ENCODE measurements around the gene KRT12.
A peak's percentile ranks its signal among the peaks of the same experiment; 100 is the strongest.

KRT12 gene

DNA sequence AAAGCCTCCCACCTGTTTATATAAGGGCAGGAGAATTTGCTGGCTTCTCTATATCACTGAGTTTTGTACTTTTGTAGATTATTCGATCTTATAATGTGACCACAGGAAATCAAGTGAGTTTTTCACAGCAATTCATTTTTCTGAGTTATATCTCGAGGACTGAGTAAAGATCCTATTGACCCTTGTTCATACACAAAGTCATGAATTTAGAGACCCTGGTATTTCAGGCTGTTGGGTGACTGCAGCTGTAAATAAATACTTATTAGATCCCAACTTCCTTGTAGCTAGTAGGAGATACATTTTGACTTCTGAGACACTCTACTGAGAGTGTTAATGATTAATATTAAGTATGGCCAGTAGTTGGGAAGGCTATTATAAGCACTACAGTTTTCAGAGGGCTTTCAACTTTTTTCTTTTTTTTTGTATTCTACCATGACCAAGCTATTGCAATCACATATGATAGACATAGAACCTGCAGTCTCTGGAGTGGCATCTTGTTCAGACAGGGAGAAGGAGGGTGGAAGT, 21.2 kb upstream of the KRT12 start:
- CTCF ChIA-PET, result interaction anchor here (0.5 kb wide), 1 partner anchor 350 kb away, joined by 4 read pairs; no protein-coding TSS in a partner anchor
- POLR2A ChIA-PET, result no interaction called here
- TF ChIP-seq ELF4 (IDR thresholded peaks at IDR 0.05) (no peak), FOXM1 (IDR thresholded peaks at IDR 0.05; ENCODE audit: borderline replicate concordance) (no peak), ZNF384 (IDR thresholded peaks at IDR 0.05) (no peak), ARNT (IDR thresholded peaks at IDR 0.05) (no peak), FOXK2 (IDR thresholded peaks at IDR 0.05) (no peak), L3MBTL2 (conservative IDR thresholded peaks at IDR 0.05) (no peak), NFRKB (IDR thresholded peaks at IDR 0.05) (no peak), SP1 (IDR thresholded peaks at IDR 0.05) (no peak), BHLHE40 (IDR thresholded peaks at IDR 0.05; ENCODE audit: borderline replicate concordance) (no peak), HDGF (IDR thresholded peaks at IDR 0.05; ENCODE audit: borderline replicate concordance) (no peak), TARDBP (IDR thresholded peaks at IDR 0.05) (no peak), LEF1 (IDR thresholded peaks at IDR 0.05; ENCODE audit: borderline replicate concordance) (no peak)
- TF ChIP-seq, protein P1, sequence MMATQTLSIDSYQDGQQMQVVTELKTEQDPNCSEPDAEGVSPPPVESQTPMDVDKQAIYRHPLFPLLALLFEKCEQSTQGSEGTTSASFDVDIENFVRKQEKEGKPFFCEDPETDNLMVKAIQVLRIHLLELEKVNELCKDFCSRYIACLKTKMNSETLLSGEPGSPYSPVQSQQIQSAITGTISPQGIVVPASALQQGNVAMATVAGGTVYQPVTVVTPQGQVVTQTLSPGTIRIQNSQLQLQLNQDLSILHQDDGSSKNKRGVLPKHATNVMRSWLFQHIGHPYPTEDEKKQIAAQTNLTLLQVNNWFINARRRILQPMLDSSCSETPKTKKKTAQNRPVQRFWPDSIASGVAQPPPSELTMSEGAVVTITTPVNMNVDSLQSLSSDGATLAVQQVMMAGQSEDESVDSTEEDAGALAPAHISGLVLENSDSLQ (IDR thresholded peaks at IDR 0.05), result no peak
- no peak for DNase-seq (ENCODE audit: extremely low spot score)

DNA sequence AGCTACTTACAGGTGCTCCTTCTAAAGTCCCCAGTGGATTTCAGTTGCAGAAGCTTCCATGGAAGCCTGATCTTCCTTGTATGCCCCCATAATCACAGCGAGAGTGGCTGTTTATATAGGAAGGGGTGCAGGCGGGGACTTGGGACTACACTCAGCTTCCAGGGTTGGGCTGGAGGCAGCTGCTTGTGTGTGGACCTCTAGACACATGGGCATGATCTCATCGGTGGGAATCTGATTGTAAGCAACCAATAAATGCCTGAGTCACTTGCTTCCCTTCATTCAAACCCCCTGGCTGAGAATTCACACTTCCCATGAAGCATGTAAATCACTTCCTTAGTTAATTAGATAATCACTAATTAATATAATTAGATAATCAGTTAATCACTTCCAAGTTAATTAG, 19.1 kb upstream of the KRT12 start:
- ChIA-PET CTCF (interaction anchor here (1.2 to 3.0 kb wide), 2 partner anchors 13 to 15 kb away, joined by 5 to 7 read pairs; no protein-coding TSS in a partner anchor), POLR2A (no interaction called here)
- DNase-seq (ENCODE audit: extremely low spot score), result no peak
- TF ChIP-seq NFRKB (IDR thresholded peaks at IDR 0.05) (no peak), L3MBTL2 (conservative IDR thresholded peaks at IDR 0.05) (no peak), CTBP1 (IDR thresholded peaks at IDR 0.05; ENCODE audit: borderline replicate concordance) (no peak), FOXA1 (IDR thresholded peaks at IDR 0.05) (no peak), FOXK2 (IDR thresholded peaks at IDR 0.05) (no peak), LEF1 (IDR thresholded peaks at IDR 0.05; ENCODE audit: borderline replicate concordance) (no peak), HDGF (IDR thresholded peaks at IDR 0.05; ENCODE audit: borderline replicate concordance) (no peak), BHLHE40 (IDR thresholded peaks at IDR 0.05; ENCODE audit: borderline replicate concordance) (no peak), ZNF384 (IDR thresholded peaks at IDR 0.05) (no peak), SP1 (IDR thresholded peaks at IDR 0.05) (no peak), FOXM1 (IDR thresholded peaks at IDR 0.05; ENCODE audit: borderline replicate concordance) (no peak)
- TF ChIP-seq, protein P1 (IDR thresholded peaks at IDR 0.05), result no peak

DNA sequence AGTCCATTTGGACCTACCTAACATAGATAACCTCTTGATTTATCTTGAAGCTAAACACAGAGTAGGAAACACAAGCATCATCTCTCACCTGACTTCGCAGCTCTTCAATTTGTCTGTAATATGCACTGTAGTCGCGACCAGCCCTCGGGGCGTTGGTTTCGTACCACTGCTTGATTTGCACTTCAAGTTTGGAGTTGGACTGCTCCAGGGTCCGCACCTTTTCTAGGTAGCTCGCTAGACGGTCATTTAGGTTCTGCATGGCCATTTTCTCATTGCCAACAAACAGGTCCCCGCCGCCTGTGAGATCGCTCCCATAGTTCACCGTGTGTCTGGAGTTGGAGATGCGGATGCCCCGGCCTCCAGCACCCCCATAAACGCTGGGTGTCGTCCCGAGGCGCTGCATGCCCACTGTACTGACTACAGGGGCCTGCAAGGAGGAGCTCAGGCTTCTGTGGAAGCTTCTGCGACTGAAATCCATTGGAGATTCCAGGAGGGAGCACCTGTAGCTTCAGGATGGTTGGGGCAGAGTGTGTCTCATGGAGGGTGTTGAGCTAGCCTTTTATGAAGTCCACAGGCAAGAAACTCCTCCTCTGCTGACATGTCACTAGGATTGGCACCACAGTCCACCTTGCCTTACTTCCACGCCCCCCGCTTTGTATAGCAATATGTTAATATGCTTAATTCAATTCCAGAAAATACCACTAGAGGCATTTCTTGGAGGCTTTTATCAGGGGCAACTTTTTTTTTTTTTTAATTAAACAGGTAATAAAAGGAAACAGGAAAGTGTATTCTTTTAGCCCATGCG, 17.9 kb upstream of the KRT12 start, which contains the start of gene KRT20:
TSS of gene KRT20 (minus strand) at position 535 of the 805 bp plus-strand sequence. CDS start at position 478, 57 bp downstream.
- TF ChIP-seq ZNF384 (IDR thresholded peaks at IDR 0.05) (peak; percentile 57; the same call in 1 of the 2 replicates), ARNT (IDR thresholded peaks at IDR 0.05) (no peak)
- ChIA-PET POLR2A (no interaction called here), CTCF (interaction anchor here (0.6 to 3.0 kb wide), 4 partner anchors 17 to 664 kb away, joined by 3 to 7 read pairs (median 4); no protein-coding TSS in a partner anchor)
- no peak for DNase-seq (ENCODE audit: extremely low spot score)

DNA sequence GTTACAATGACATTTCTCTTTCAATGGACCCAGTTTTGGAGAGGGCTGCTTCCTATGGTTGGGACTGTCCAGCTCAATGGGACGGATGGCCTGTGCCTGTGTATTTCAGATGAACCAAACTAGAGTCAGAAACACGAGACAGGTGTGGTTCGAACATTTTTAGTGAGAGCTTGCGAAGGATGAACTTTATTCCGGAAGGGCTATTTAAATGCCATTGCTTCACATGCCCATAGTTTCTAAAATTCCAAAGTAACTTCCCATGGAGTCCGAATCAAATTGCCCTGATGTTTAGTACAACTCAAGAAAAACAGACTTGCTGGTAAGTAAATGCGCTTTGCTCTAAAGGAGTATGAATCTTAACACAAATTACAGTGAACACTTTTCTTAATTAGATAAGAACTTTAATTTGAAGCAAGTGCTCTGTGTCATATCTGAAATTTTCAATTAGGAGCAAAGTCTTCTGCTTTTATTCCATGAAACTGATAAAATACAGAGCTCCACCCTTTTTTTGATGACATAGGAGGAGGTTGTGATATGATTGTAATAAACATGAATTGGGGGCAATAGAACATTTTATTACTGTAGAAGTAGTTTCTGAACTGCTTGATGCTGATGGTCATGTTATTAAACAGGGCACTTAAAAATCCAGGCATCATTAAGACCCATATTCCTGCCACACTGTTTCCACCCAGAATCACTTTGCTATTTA, 16.8 kb upstream of the KRT12 start:
- DNase-seq (ENCODE audit: extremely low spot score), result no peak
- TF ChIP-seq LEF1 (IDR thresholded peaks at IDR 0.05; ENCODE audit: borderline replicate concordance) (no peak), ELF4 (IDR thresholded peaks at IDR 0.05) (no peak)
- POLR2A ChIA-PET, result no interaction called here
- CTCF ChIA-PET, result interaction anchor here (3.0 kb wide), 1 partner anchor 18 kb away, joined by 7 read pairs; no protein-coding TSS in a partner anchor

DNA sequence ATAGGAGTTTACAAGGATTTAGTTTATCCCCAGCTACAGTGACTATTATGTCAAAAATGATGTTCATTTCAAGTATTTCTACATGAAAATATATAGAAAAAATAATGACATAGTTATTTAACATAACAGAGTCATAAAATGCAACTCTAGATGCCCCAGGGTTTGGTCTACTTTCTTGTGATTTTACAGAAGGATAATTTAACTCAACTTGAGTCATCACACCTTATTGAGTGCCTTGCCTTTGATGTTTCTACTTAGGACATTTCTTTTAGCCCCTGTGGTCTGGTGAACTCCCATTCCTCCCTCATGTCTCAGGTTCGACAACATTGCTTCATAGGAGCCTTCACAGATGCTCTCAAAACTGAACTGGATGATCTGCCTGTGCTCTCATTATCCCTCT, 16.0 kb upstream of the KRT12 start:
- TF ChIP-seq FOXA1 (IDR thresholded peaks at IDR 0.05) (no peak), SUZ12 (IDR thresholded peaks at IDR 0.05) (no peak), ZNF384 (IDR thresholded peaks at IDR 0.05) (no peak), SP1 (IDR thresholded peaks at IDR 0.05) (no peak), NFRKB (IDR thresholded peaks at IDR 0.05) (no peak), FOXM1 (IDR thresholded peaks at IDR 0.05; ENCODE audit: borderline replicate concordance) (no peak), HDGF (IDR thresholded peaks at IDR 0.05; ENCODE audit: borderline replicate concordance) (no peak), ARNT (IDR thresholded peaks at IDR 0.05) (no peak), CTBP1 (IDR thresholded peaks at IDR 0.05; ENCODE audit: borderline replicate concordance) (no peak), L3MBTL2 (conservative IDR thresholded peaks at IDR 0.05) (no peak)
- TF ChIP-seq, protein P1 (IDR thresholded peaks at IDR 0.05), result no peak
- ChIA-PET CTCF (no interaction called here), POLR2A (no interaction called here)
- no peak for DNase-seq (ENCODE audit: extremely low spot score)

DNA sequence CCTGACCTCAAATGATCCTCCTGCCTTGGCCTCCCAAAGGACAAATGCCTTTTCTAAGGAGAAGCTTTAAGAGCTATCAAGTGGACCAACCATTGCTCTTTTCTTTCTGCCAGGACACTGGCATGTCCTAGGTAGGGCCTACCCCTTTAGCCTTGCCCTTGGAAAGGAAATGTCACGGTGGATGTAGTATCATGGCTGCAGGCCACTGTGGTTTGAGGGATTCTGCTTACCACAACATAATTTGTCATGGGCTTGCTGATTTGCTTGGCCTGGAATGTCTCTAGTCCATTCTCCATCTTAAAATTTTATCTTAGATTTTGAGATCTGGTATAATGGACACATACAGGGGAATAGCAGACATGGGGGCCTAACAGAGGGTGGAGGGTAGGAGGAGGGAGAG, 12.0 kb upstream of the KRT12 start:
- CTCF ChIA-PET, result interaction anchor here (0.7 kb wide), 1 partner anchor 26 kb away, joined by 4 read pairs; no protein-coding TSS in a partner anchor
- no peak for DNase-seq (ENCODE audit: extremely low spot score)
- POLR2A ChIA-PET, result no interaction called here
- TF ChIP-seq BHLHE40 (IDR thresholded peaks at IDR 0.05; ENCODE audit: borderline replicate concordance) (no peak), L3MBTL2 (conservative IDR thresholded peaks at IDR 0.05) (no peak), CTBP1 (IDR thresholded peaks at IDR 0.05; ENCODE audit: borderline replicate concordance) (no peak), TARDBP (IDR thresholded peaks at IDR 0.05) (no peak)

Measured in HEK293T (cell line).